HUES6 (cell line): ENCODE results near the gene TBCD.

ENCODE experiments used
- H3K27ac ChIP-seq: 2 replicates; pipeline ENCODE4 v1.7.0; 2013; ENCODE audit warnings: low read depth, mild to moderate bottlenecking, low read length, inconsistent platforms
- H3K27me3 ChIP-seq: 2 replicates; pipeline ENCODE4 v1.6.1; 2013; ENCODE audit warnings: low read length; ENCODE audit not compliant: control insufficient read depth, insufficient read depth
- H3K36me3 ChIP-seq: 2 replicates; pipeline ENCODE4 v1.6.1; 2013; ENCODE audit warnings: low read length; ENCODE audit not compliant: control insufficient read depth, insufficient read depth
- H3K4me1 ChIP-seq: 2 replicates; pipeline ENCODE4 v1.6.1; 2013; ENCODE audit warnings: low read length; ENCODE audit not compliant: control insufficient read depth, insufficient read depth
- H3K4me3 ChIP-seq: 2 replicates; pipeline ENCODE4 v1.5.1; 2013; ENCODE audit warnings: low read depth, low read length
- H3K9ac ChIP-seq: one replicate; pipeline ENCODE4 v1.6.1; 2013; ENCODE audit warnings: mild to moderate bottlenecking, low read length
- H3K9me3 ChIP-seq: 2 replicates; pipeline ENCODE4 v1.6.1; 2013; ENCODE audit warnings: low read depth, low read length; ENCODE audit not compliant: control insufficient read depth, insufficient read depth

TBCD gene

DNA sequence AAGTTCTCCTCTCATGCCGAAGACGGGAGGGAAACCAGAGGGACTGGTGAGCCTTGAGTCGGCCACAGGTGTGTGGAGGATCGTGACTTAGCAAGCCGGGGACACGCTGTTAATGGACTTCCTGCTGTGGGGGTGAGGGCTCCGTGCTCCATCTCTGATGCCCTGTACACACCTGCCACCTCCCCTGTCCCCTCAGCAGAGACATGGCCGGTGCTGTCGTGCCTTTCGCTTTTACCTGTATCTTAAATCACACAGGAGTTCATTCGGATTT, 163.8 kb downstream of the TBCD start:
- Histone ChIP-seq H3K9me3 (no peaks in the 10 kb centered on the region), H3K4me3 (no peak overlapping the region), H3K36me3 (peaks cover 46% of the 10 kb centered on the region), H3K27ac (no peak overlapping the region), H3K9ac (no peak overlapping the region), H3K27me3 (no peaks in the 10 kb centered on the region), H3K4me1 (no peaks in the 10 kb centered on the region)

DNA sequence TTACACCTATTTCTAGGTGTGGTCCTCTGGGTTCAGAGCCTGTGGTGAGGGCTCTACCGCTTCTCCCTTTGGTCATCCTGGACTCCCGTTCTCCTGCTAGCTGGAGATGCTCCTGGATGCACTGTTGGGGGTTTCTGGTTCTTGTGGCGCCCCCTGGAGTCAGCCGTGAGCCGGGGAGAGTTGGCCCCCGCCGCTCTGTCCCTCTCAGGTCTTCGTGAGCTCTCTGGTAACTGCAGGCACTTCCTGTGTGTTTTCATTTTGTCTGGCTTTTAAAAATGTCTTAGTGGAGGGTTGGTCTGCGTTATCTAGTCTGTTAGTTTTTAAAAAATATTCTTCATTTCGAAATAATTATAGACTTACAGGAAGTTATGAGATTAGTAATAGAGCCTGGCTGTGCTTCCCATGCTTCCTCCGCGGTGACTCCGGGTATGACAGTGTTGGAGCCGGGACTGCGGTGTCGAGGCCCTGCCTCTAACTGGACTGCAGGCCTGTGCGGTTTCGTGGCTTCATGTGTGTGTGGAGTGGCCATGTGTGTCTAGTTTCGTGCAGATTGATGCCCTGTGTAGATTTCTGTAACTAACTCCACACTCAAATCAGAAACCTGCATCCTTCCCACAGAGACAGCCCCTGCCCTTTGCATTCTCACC, 166.0 kb downstream of the TBCD start:
- Histone ChIP-seq H3K36me3 (peaks cover 46% of the 10 kb centered on the region), H3K9me3 (no peaks in the 10 kb centered on the region), H3K27me3 (no peaks in the 10 kb centered on the region), H3K4me1 (no peaks in the 10 kb centered on the region), H3K4me3 (no peak overlapping the region), H3K27ac (no peak overlapping the region), H3K9ac (no peak overlapping the region)

DNA sequence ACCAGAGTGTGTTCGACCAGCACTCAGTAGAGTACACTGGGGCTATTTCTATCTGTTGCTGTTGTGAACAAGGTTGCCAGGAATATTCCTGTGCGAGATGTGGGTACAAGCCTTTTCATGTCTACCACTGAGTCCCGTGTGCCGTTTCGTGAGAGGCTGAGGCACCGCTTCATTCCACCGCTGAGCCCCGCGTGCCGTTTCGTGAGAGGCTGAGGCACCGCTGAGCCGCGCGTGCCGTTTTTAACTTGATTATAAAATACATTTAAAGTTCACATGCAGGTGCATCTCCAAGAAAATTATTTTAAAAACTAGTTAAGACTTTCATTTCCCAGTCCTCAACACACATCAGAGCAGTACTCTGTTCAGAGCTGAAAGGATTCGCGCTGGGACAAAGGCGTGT, 166.6 kb downstream of the TBCD start:
- peaks cover 46% of the 10 kb centered on the region for H3K36me3 ChIP-seq
- H3K9ac ChIP-seq = no peak overlapping the region
- no peaks in the 10 kb centered on the region for H3K27me3 ChIP-seq
- no peaks in the 10 kb centered on the region for H3K4me1 ChIP-seq
- no peak overlapping the region for H3K4me3 ChIP-seq
- no peaks in the 10 kb centered on the region for H3K9me3 ChIP-seq
- no peak overlapping the region for H3K27ac ChIP-seq

DNA sequence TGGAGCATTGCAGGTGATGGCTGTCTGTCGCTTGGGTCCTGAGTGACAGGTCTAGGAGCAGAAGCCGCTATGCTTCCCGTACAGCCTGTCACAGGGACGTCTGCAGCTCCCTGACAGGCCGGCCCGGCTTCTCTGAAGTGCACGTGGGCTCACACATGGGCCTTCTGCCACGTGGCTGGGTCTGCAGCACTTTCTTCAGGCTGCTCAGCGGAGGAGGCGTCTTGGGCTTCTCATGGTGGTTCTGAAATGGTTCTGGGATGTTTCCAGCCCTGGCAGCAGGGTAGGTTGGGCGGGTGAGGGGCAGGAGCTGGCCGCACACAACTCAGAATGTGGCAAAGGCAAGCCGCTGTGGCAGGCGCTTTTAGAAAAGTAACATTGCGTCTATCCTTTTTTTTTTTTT, 168.3 kb downstream of the TBCD start:
- Histone ChIP-seq H3K27me3 (no peaks in the 10 kb centered on the region), H3K9ac (no peak overlapping the region), H3K36me3 (peaks cover 54% of the 10 kb centered on the region), H3K9me3 (no peaks in the 10 kb centered on the region), H3K4me3 (no peak overlapping the region), H3K27ac (no peak overlapping the region), H3K4me1 (no peaks in the 10 kb centered on the region)

DNA sequence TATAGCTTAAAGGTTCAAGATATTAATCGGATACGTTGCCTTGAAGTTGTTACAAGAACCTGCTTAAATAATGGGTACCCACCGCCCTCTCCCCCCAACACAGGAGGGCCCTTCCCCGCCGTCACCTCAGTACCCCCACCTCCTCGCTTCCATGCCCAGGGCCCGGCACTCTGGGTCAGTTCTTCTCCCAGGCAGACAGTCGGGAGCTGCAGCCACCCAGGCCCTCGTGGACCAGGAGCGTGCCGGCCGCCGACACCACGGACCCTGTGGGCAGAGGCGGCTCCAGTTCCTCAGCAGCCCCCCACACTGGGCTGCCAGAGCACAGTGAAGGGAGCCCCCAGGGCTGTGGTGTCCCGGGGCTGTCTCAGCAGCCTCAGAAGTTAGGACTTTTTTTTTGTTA, 168.8 kb downstream of the TBCD start:
- no peak overlapping the region for H3K27ac ChIP-seq
- H3K9ac ChIP-seq = no peak overlapping the region
- no peaks in the 10 kb centered on the region for H3K9me3 ChIP-seq
- H3K4me3 ChIP-seq = no peak overlapping the region
- no peaks in the 10 kb centered on the region for H3K4me1 ChIP-seq
- no peaks in the 10 kb centered on the region for H3K27me3 ChIP-seq
- H3K36me3 ChIP-seq = peaks cover 54% of the 10 kb centered on the region

DNA sequence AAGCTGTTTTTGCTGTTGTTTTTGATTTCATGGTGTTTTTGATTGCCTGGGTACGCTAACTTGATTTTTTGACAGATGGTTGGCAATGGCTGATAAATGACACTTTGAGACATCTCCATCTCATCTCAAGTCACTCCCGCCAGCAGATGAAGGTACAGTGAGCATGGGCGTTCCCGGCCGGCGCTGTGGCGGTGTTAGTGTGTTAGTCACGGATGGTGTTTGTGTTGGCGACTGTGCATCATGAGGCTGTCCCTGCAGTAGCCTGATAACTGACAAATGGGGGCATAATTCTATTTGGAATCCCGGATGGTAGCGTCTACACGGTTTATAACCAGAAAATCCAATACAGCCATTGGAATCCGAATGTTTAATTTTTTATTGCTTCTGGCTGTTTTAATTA, 169.6 kb downstream of the TBCD start:
- Histone ChIP-seq H3K36me3 (peaks cover 56% of the 10 kb centered on the region), H3K27me3 (no peaks in the 10 kb centered on the region), H3K27ac (no peak overlapping the region), H3K9me3 (no peaks in the 10 kb centered on the region), H3K4me3 (no peak overlapping the region), H3K9ac (no peak overlapping the region), H3K4me1 (no peaks in the 10 kb centered on the region)

DNA sequence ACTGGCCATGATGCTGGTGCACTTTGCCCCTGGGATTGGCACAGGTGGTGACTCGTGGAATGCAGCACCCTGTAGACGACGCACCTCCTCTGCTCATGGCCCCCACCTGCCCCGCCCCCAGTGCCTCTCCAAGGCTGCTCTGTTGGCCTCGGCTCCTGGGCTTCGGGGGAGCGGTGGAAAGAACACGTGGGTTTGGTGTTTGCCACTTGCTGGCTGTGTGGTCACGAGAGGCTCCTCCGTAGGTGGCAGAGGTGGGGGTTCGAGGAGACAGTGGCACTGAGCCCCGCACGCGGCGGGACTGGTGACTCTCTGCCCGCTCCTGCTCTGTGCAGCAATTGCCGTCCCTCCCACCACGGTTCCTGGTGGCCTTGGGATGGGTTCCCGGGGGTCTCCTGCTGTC, 170.8 kb downstream of the TBCD start:
- Histone ChIP-seq H3K9me3 (no peaks in the 10 kb centered on the region), H3K4me3 (no peak overlapping the region), H3K4me1 (no peaks in the 10 kb centered on the region), H3K27ac (no peak overlapping the region), H3K36me3 (peaks cover 68% of the 10 kb centered on the region), H3K27me3 (no peaks in the 10 kb centered on the region), H3K9ac (no peak overlapping the region)

DNA sequence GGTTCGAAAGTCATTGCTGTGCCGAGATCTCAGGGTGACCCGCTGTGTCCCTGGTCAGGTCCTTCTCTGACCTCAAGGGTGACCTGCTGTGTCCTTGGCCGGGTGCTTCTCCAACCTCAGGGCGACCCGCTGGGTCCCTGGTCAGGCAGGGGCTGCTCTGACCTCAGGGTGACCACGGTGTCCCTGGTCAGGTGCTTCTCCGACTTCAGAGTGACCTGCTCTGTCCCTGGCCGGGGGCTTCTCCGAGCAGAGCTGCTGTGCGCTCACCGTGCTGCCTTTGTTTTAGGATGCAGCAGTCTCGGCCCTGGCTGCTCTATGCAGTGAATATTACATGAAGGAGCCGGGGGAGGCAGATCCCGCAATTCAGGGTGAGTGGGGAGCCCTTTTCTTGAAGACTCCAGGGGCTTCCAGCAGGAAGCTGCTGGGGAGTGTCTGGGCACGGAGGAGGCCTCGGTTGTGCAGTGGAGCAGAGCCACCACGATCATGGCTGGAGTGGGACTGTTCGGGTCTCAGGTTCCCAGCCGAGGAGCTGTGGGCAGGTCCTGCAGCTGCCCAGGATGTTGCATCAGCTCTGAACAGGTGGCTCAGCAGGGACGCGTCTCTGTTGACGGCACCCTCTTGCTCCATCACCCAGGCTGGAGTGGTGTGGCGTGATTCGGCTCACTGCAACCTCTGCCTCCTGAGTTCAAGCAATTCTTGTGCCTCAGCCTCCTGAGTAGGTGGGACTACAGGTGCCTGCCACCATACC, 171.7 kb downstream of the TBCD start:
- Histone ChIP-seq H3K27ac (peak overlapping the region; percentile 48; the same call in 1 of the 2 replicates), H3K9ac (no peak overlapping the region), H3K9me3 (no peaks in the 10 kb centered on the region), H3K27me3 (no peaks in the 10 kb centered on the region), H3K4me1 (no peaks in the 10 kb centered on the region), H3K4me3 (no peak overlapping the region), H3K36me3 (peaks cover 72% of the 10 kb centered on the region)

DNA sequence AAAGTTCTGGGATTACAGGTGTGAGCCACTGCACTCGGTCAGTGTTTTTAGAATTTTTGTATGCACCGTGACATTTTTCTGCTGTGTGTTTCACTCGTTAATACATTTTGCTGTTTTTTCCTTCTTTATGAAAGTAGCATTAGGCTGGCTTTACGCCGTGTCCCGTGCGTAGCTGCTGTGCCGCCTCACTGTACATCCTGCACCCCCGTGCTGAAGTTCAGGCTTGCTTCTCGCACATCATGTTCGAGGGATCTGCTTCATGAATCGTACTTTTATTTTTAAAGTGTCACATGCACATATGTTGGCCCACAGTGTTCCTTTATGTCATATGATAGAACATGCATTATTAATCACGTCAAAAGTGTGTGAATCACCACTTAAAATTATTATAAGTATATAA, 172.3 kb downstream of the TBCD start:
- no peak overlapping the region for H3K27ac ChIP-seq
- no peaks in the 10 kb centered on the region for H3K27me3 ChIP-seq
- H3K9me3 ChIP-seq = no peaks in the 10 kb centered on the region
- H3K36me3 ChIP-seq = peaks cover 79% of the 10 kb centered on the region
- no peaks in the 10 kb centered on the region for H3K4me1 ChIP-seq
- no peak overlapping the region for H3K9ac ChIP-seq
- no peak overlapping the region for H3K4me3 ChIP-seq

DNA sequence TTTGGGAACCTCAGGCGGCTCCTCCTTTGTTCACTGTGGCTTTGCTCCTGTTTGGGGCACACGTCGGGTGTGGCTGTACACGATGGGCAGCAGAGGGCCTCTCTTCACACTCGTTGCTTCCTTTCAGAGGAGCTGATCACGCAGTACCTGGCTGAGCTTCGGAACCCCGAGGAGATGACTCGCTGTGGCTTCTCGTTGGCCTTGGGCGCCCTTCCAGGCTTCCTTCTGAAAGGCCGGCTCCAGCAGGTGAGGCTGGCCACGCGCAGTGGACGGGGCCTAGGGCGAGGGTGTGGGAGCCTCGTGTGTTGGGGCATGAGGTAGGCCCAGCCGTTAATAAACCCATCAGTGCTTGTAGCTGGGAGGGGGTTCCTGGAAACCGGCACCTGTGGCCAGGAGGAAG, 172.9 kb downstream of the TBCD start:
- Histone ChIP-seq H3K27me3 (no peaks in the 10 kb centered on the region), H3K9ac (no peak overlapping the region), H3K27ac (no peak overlapping the region), H3K9me3 (no peaks in the 10 kb centered on the region), H3K4me1 (no peaks in the 10 kb centered on the region), H3K36me3 (peaks cover 80% of the 10 kb centered on the region), H3K4me3 (no peak overlapping the region)

DNA sequence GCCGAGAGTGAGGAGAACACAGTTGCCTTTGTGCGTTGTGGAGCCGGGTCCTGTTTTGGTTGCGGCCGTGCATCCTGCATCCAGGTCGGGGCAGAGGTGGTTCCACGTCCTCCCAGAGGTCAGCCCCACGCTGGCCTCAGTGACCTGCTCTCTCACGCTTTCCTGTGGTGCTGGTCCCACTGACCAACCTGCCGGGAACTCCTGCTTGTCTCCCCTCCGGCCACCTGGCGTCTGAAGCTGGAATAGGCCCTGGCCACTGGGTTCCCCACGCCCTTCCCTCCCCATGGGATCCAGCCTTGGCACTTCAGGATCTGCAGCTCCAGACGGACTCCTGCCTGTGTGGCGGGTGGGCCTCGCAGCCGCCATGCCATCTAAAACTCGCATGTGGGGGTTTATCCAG, 173.5 kb downstream of the TBCD start:
- no peaks in the 10 kb centered on the region for H3K27me3 ChIP-seq
- H3K9me3 ChIP-seq = no peaks in the 10 kb centered on the region
- H3K4me1 ChIP-seq = no peaks in the 10 kb centered on the region
- H3K4me3 ChIP-seq = no peak overlapping the region
- no peak overlapping the region for H3K27ac ChIP-seq
- no peak overlapping the region for H3K9ac ChIP-seq
- H3K36me3 ChIP-seq = peaks cover 84% of the 10 kb centered on the region
